ENCODE results near the gene WDPCP.

GRCh38 chr2:63562751-63563150 lies 25.5 kb downstream of the WDPCP start:
- TF ChIP-seq, protein P1, sequence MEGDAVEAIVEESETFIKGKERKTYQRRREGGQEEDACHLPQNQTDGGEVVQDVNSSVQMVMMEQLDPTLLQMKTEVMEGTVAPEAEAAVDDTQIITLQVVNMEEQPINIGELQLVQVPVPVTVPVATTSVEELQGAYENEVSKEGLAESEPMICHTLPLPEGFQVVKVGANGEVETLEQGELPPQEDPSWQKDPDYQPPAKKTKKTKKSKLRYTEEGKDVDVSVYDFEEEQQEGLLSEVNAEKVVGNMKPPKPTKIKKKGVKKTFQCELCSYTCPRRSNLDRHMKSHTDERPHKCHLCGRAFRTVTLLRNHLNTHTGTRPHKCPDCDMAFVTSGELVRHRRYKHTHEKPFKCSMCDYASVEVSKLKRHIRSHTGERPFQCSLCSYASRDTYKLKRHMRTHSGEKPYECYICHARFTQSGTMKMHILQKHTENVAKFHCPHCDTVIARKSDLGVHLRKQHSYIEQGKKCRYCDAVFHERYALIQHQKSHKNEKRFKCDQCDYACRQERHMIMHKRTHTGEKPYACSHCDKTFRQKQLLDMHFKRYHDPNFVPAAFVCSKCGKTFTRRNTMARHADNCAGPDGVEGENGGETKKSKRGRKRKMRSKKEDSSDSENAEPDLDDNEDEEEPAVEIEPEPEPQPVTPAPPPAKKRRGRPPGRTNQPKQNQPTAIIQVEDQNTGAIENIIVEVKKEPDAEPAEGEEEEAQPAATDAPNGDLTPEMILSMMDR (conservative IDR thresholded peaks at IDR 0.05 in 1 of 2, IDR thresholded peaks at IDR 0.05 in 1 of 2; ENCODE audit: extremely low read depth in 1 of 2, insufficient read depth in 1 of 2, low read depth in 1 of 2, low read length in 2 of 2), result no peak
- no peak for TF ChIP-seq EZH2 (IDR thresholded peaks at IDR 0.05; ENCODE audit: borderline replicate concordance, low read length)

All from mammary epithelial cell (primary cell).